ENCODE results near the gene PPP1R11.
"Not testable (repeated sequence)": the region's sequence is repeated elsewhere in the genome, so short reads cannot be mapped to it uniquely, and the experiment has no call there.

The PPP1R11 gene

GRCh38 chr6:30100154-30100553 lies 33.2 kb downstream of the PPP1R11 start:
- no peak for DNase-seq

GRCh38 chr6:30100585-30101443 lies 33.8 kb downstream of the PPP1R11 start:
- DNase-seq: no peak

- DNase-seq: no peak
Observed at GRCh38 chr6:30101444-30102413, 34.7 kb downstream of the PPP1R11 start.

GRCh38 chr6:30102414-30102969 lies 35.5 kb downstream of the PPP1R11 start:
- DNase-seq: no peak

GRCh38 chr6:30102970-30103871 lies 36.2 kb downstream of the PPP1R11 start:
- no peak for DNase-seq

GRCh38 chr6:30103872-30104179 lies 36.8 kb downstream of the PPP1R11 start:
- no peak for DNase-seq

- DNase-seq: no peak
Observed at GRCh38 chr6:30104661-30105060, 37.7 kb downstream of the PPP1R11 start.

- DNase-seq: no peak
Observed at GRCh38 chr6:30111266-30111856, 44.4 kb downstream of the PPP1R11 start.

- DNase-seq: no peak
Observed at GRCh38 chr6:30112402-30112994, 45.5 kb downstream of the PPP1R11 start.

- no peak for DNase-seq
Observed at GRCh38 chr6:30113003-30113759, 46.2 kb downstream of the PPP1R11 start, which contains the start of gene TRIM31. Gene TRIM31 (minus strand): TSS chr6:30113090. CDS start chr6:30112805, 285 bp downstream.

GRCh38 chr6:30113841-30114240 lies 46.8 kb downstream of the PPP1R11 start:
- no peak for DNase-seq

GRCh38 chr6:30116724-30117123 lies 49.7 kb downstream of the PPP1R11 start:
- DNase-seq: no peak

- DNase-seq: not testable (repeated sequence)
Observed at GRCh38 chr6:30118691-30119090, 51.7 kb downstream of the PPP1R11 start.
